ENCODE measurements around the gene TYK2.
A peak's percentile ranks its signal among the peaks of the same experiment; 100 is the strongest.
"Not testable (repeated sequence)": the region's sequence is repeated elsewhere in the genome, so short reads cannot be mapped to it uniquely, and the experiment has no call there.

TYK2 gene

GRCh38 chr19:10380313-10381102 is at the start of gene TYK2:
TSS of gene TYK2 (minus strand) at chr19:10380572. CDS start at chr19:10378406, 2,166 bp downstream.
- peak; percentile 99 for DNase-seq

- no peak for DNase-seq
Observed at GRCh38 chr19:10428996-10429381, 48.6 kb upstream of the TYK2 start.

GRCh38 chr19:10427169-10427568 is 46.8 kb upstream of the TYK2 start:
- DNase-seq: no peak

- peak; percentile 84 for DNase-seq
Observed at GRCh38 chr19:10424011-10424637, 43.8 kb upstream of the TYK2 start.

- DNase-seq: no peak
Observed at GRCh38 chr19:10422846-10423245, 42.5 kb upstream of the TYK2 start.

GRCh38 chr19:10422046-10422461 is 41.7 kb upstream of the TYK2 start:
- peak; percentile 27 for DNase-seq

GRCh38 chr19:10421240-10422045 is 41.1 kb upstream of the TYK2 start:
- DNase-seq: peak; percentile 39

GRCh38 chr19:10420444-10421239 is 40.3 kb upstream of the TYK2 start, which contains the start of gene PDE4A:
TSS of gene PDE4A (plus strand) at chr19:10420538. CDS start at chr19:10420765, 227 bp downstream.
- peak; percentile 79 for DNase-seq

GRCh38 chr19:10419646-10420443 is 39.5 kb upstream of the TYK2 start:
- peak; percentile 98 for DNase-seq

GRCh38 chr19:10419200-10419645 is 38.9 kb upstream of the TYK2 start:
- DNase-seq: peak; percentile 78

- DNase-seq: peak; percentile 80
Observed at GRCh38 chr19:10418485-10419199, 38.3 kb upstream of the TYK2 start.

- DNase-seq: no peak
Observed at GRCh38 chr19:10418235-10418484, 37.8 kb upstream of the TYK2 start.

GRCh38 chr19:10417541-10418234 is 37.3 kb upstream of the TYK2 start:
- peak; percentile 78 for DNase-seq

GRCh38 chr19:10416380-10417257 is 36.2 kb upstream of the TYK2 start:
- DNase-seq: peak; percentile 98

- no peak for DNase-seq
Observed at GRCh38 chr19:10416083-10416379, 35.7 kb upstream of the TYK2 start.

GRCh38 chr19:10412257-10412977 is 32.0 kb upstream of the TYK2 start:
- no peak for DNase-seq

GRCh38 chr19:10411224-10411623 is 30.9 kb upstream of the TYK2 start:
- DNase-seq: not testable (repeated sequence)

- no peak for DNase-seq
Observed at GRCh38 chr19:10408511-10409283, 28.3 kb upstream of the TYK2 start.
